K562 (cell line): ENCODE measurements around the gene ASB10. TPM values are rescaled to one million over a fixed set of nuclear protein-coding genes. Genes with fewer than 3 reads are reported as not detected.
A peak's percentile ranks its signal among the peaks of the same experiment; 100 is the strongest.

ENCODE experiments used
- AFF1 ChIP-seq, 2 experiments: fragments of 450-650 bp; IDR thresholded peaks; 2 replicates each; pipeline ENCODE4 v1.6.1; 2018; ENCODE audit warnings: mild to moderate bottlenecking in 2 of 2, low read depth in 1 of 2; ENCODE audit not compliant: partially characterized antibody in 2 of 2
- CREB1 ChIP-seq, 2 experiments: sonication (generic) in 1 of 2; formaldehyde crosslinking in 1 of 2; IDR thresholded peaks; 2 replicates each; pipeline versions ENCODE4 v1.6.1 to v1.8.0; 2012 to 2022; ENCODE audit warnings: inconsistent platforms in 1 of 2, mild to moderate bottlenecking in 1 of 2, missing genetic modification reagents in 1 of 2, moderate library complexity in 1 of 2
- E2F1 ChIP-seq: sonication (generic); formaldehyde crosslinking; IDR thresholded peaks from 2 replicates; pipeline ENCODE4 v1.8.1; 2023; ENCODE audit warnings: mild to moderate bottlenecking, missing genetic modification reagents, moderate library complexity
- GATAD2A ChIP-seq: fragments of 450-650 bp; IDR thresholded peaks from 2 replicates; pipeline ENCODE4 v1.6.1; 2017
- HMG20A ChIP-seq: fragments of 450-650 bp; formaldehyde crosslinking; conservative IDR thresholded peaks from 2 replicates; pipeline ENCODE4 v1.4.0; 2020; ENCODE audit warnings: mild to moderate bottlenecking, mixed read lengths
- HNRNPLL ChIP-seq: fragments of 200-400 bp; formaldehyde crosslinking; IDR thresholded peaks from 2 replicates; pipeline ENCODE4 v1.6.1; 2017; ENCODE audit warnings: low read length, low read depth, mild to moderate bottlenecking; ENCODE audit not compliant: poor library complexity, severe bottlenecking
- KDM5B ChIP-seq: fragments of 200-600 bp; sonication (generic); IDR thresholded peaks from 2 replicates; pipeline ENCODE4 v1.6.1; 2012; ENCODE audit warnings: low read depth, mild to moderate bottlenecking, moderate library complexity, low read length, control low read depth, inconsistent platforms; ENCODE audit not compliant: insufficient replicate concordance
- NFYB ChIP-seq: IDR thresholded peaks from 2 replicates; pipeline ENCODE4 v1.6.1; 2011; ENCODE audit warnings: mild to moderate bottlenecking, moderate library complexity; ENCODE audit not compliant: insufficient read length; ENCODE audit errors: extremely low read depth
- RNF219 ChIP-seq: fragments of 250-450 bp; sonication (Bioruptor Pico); IDR thresholded peaks from 2 replicates; pipeline ENCODE4 v1.5.0; 2022; ENCODE audit warnings: mild to moderate bottlenecking
- SETDB1 ChIP-seq: IDR thresholded peaks from one replicate; pipeline ENCODE4 v1.6.1; 2012; ENCODE audit warnings: low read length, control low read depth, inconsistent platforms
- TFAP4 ChIP-seq: sonication (generic); formaldehyde crosslinking; IDR thresholded peaks from 2 replicates; pipeline ENCODE4 v1.8.0; 2022; ENCODE audit warnings: missing genetic modification reagents, mild to moderate bottlenecking, moderate library complexity, borderline replicate concordance
- ZNF140 ChIP-seq: fragments of 250-450 bp; sonication (Bioruptor Pico); IDR thresholded peaks from 2 replicates; pipeline ENCODE4 v1.8.0; 2021; ENCODE audit warnings: moderate library complexity, mild to moderate bottlenecking, inconsistent platforms
- ZNF224 ChIP-seq: sonication (generic); formaldehyde crosslinking; IDR thresholded peaks from 2 replicates; pipeline ENCODE4 v1.8.0; 2022; ENCODE audit warnings: mild to moderate bottlenecking, missing genetic modification reagents
- polyA plus RNA-seq, 8 experiments: library from polyadenylated mRNA; depleted of rRNA in 4 of 8; stranded (reverse) in 5 of 8; unstranded in 3 of 8; fragments of >200 nt; fragmentation: Nextera tagmentation in 2 of 8; fragmentation: Illumina TruSeq in 1 of 8; extraction: Ambion mirVana in 2 of 8; extraction: Trizol in 1 of 8; gene quantifications; 2 replicates each; pipeline versions ENCODE4 v1.2.1 to v1.2.3, GENCODE V29; 2011 to 2014; ENCODE audit warnings: inconsistent platforms in 1 of 8, missing spikeins in 1 of 8
- total RNA-seq, 7 experiments: library from RNA; depleted of rRNA in 6 of 7; stranded (reverse); fragments of >200 nt in 6 of 7; fragmentation: Illumina TruSeq in 2 of 7; extraction: Trizol in 2 of 7; gene quantifications; 2 replicates each; pipeline versions ENCODE4 v1.2.1 to v1.2.3, GENCODE V29; 2011 to 2021; ENCODE audit warnings: low replicate concordance in 1 of 7

The ASB10 gene
- total and polyA plus RNA-seq, 9 of the 15 experiments (the other 6 are each of a cell fraction or from before 2014, with no cell fraction given): not detected

GRCh38 chr7:151226875-151227782, 40.1 kb upstream of the ASB10 start, which contains the start of gene ABCF2 (continued):
- TF ChIP-seq HNRNPLL: no peak
- peak; percentile 53; the same call in 1 of the 2 replicates for TF ChIP-seq GATAD2A
- peak; percentile 89 for TF ChIP-seq NFYB
- TF ChIP-seq CREB1 (IDR thresholded peaks at IDR 0.05): peak; percentile 99
- TF ChIP-seq CREB1 (CRISPR knock-in tag; IDR thresholded peaks at IDR 0.05): peak; percentile 99
- no peak for TF ChIP-seq RNF219 (CRISPR knock-in tag)
- peak; percentile 83 for TF ChIP-seq KDM5B
- TF ChIP-seq E2F1 (CRISPR knock-in tag): peak; percentile 77
- TF ChIP-seq HMG20A (CRISPR knock-in tag): no peak
- peak in 1 of 2 experiments; percentile 98 for TF ChIP-seq AFF1 (IDR thresholded peaks at IDR 0.05; ENCODE audit: low read depth in 1 of 2, partially characterized antibody in 2 of 2)
- peak; percentile 86; the same call in 1 of the 2 replicates for TF ChIP-seq TFAP4
- TF ChIP-seq ZNF140: no peak
- TF ChIP-seq ZNF224 (CRISPR knock-in tag): no peak
- TF ChIP-seq SETDB1: no peak
